Activated CD4-positive, alpha-beta T cell treated with anti-CD3 and anti-CD28 coated beads, Interleukin-10, Interleukin-2, amounts not matched to agents 100 ng/mL and 50 ng/mL, durations not matched to agents 16 hours and 8 hours (primary cell): ENCODE data around the gene TOX3.

Experiments
- DNase-seq: peaks from one replicate; pipeline ENCODE4 v3.0.0-alpha.2; 2020

Gene TOX3

GRCh38 chr16:52441886-52442285, 105.1 kb downstream of the TOX3 start:
- no peak for DNase-seq

- DNase-seq, result no peak
Measured at GRCh38 chr16:52440248-52440647, 106.7 kb downstream of the TOX3 start.

GRCh38 chr16:52439750-52440149, 107.2 kb downstream of the TOX3 start:
- no peak for DNase-seq

- no peak for DNase-seq
Measured at GRCh38 chr16:52439171-52439701, 107.7 kb downstream of the TOX3 start.

GRCh38 chr16:52437277-52437670, 109.7 kb downstream of the TOX3 start:
- DNase-seq, result no peak

- DNase-seq, result no peak
Measured at GRCh38 chr16:52436339-52437276, 110.3 kb downstream of the TOX3 start.

GRCh38 chr16:52434224-52434623, 112.7 kb downstream of the TOX3 start:
- DNase-seq, result no peak

- DNase-seq, result no peak
Measured at GRCh38 chr16:52433643-52434042, 113.3 kb downstream of the TOX3 start.

GRCh38 chr16:52424591-52424990, 122.4 kb downstream of the TOX3 start:
- no peak for DNase-seq

- DNase-seq, result no peak
Measured at GRCh38 chr16:52422307-52422706, 124.6 kb downstream of the TOX3 start.

- DNase-seq, result no peak
Measured at GRCh38 chr16:52418201-52418600, 128.7 kb downstream of the TOX3 start.

GRCh38 chr16:52416888-52417287, 130.1 kb downstream of the TOX3 start:
- no peak for DNase-seq

- DNase-seq, result no peak
Measured at GRCh38 chr16:52411011-52411410, 135.9 kb downstream of the TOX3 start.

- DNase-seq, result no peak
Measured at GRCh38 chr16:52408191-52408845, 138.6 kb downstream of the TOX3 start.

- DNase-seq, result no peak
Measured at GRCh38 chr16:52407778-52408177, 139.2 kb downstream of the TOX3 start.

GRCh38 chr16:52405441-52405840, 141.5 kb downstream of the TOX3 start:
- DNase-seq, result no peak

- no peak for DNase-seq
Measured at GRCh38 chr16:52404546-52404945, 142.4 kb downstream of the TOX3 start.

GRCh38 chr16:52399116-52399515, 147.8 kb downstream of the TOX3 start:
- DNase-seq, result no peak

- no peak for DNase-seq
Measured at GRCh38 chr16:52398491-52398960, 148.4 kb downstream of the TOX3 start.

- DNase-seq, result no peak
Measured at GRCh38 chr16:52398021-52398420, 148.9 kb downstream of the TOX3 start.

GRCh38 chr16:52393448-52393847, 153.5 kb downstream of the TOX3 start:
- no peak for DNase-seq

- DNase-seq, result no peak
Measured at GRCh38 chr16:52389045-52389444, 157.9 kb downstream of the TOX3 start.
